GM19193 (cell line): Measurements from ENCODE around the gene GFI1.

Experiments used
- POLR2A ChIP-seq: IDR thresholded peaks from 4 replicates; pipeline ENCODE4 v1.6.1; 2011; ENCODE audit not compliant: insufficient read depth, insufficient read length; ENCODE audit errors: extremely low read depth

Gene GFI1

DNA sequence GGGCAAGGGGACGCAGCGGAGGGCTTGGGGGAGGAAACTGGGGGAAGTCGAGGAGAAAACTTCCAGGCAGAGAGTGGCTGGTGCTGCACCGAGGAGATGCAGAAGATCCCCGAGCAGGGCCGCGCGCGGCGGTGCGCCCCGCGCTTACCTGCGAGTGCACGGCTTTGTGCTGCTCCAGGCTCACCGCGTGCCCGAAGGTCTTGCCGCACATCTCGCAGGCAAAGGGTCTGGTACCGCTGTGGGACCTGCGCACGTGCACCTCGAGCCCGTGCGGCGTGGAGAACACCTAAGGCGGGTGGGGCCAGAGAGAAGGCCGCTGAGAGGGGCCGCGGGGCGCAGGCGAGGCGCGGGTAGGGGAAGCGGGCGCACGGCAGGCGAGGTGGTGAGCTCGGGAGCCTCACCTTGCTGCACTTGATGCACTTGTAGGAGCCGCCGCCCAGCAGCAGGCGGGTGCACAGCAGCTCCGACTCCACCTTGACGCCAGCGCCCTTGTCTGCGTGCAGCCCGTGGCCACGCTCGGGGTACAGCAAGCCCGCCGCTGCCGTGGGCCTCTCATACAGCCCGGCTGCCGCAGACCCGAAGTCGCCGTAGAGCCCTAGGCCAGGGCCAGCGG lies 6.4 kb downstream of the GFI1 start:
- no peak for TF ChIP-seq POLR2A

DNA sequence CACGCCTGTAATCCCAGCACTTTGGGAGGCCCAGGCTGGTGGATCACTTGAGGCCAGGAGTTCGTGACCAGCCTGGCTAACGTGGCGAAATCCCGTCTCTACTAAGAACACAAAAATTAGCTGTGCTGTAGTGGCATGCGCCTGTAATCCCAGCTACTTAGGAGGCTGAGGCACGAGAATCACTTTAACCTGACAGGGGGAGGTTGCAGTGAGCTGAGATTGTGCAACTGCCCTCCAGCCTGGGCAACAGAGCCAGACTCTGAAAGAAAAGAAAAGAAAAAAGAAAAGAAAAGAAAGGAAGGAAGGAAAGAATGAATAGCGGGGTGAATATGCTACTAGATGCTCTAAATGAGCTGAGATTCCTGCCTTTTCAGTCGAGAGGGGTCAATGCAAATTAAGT lies 7.1 kb downstream of the GFI1 start:
- TF ChIP-seq POLR2A = no peak

DNA sequence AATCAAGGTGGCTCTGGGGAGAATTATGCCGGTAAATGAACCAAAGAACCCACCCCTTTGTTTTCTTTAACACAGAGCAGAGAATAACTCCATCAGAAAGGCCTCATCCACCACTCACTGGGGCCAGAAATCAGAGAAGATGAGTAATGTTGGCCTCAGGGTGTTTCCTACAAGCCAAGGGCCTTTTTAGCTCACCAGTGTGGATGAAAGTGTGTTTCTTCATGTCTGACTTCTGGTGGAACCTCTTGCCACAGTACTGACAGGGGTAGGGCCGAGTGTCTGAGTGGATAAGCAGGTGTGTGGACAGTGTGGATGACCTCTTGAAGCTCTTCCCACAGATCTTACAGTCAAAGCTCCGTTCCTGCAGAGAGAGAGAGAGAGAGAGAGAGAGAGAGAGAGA lies 8.3 kb downstream of the GFI1 start:
- TF ChIP-seq POLR2A = no peak

DNA sequence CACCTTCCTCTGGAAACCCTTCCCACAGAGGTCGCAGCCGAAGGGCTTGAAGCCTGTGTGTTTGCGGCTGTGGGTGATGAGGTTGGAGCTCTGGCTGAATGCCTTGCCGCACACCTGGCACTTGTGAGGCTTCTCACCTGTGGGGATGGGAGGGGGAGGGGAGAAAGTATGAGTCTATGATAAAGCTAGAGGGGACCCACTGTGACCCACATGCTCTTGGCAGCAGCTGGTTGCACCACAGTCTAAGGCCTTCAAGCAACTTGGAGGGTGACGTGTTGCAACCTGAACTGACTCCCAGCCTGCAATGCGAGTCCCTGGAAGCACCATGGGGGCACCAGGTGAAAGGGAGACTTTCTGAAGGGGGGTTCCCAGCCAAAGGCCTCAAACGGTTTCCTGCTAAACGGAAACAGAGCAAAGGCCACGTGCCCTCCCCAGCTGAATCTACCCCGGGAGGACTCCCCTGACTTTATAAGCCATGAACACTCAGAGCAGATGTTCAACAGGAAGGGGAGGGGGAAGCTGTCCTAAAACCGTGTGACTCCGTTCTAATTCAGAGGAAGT lies 10.6 kb downstream of the GFI1 start:
- TF ChIP-seq POLR2A = no peak

DNA sequence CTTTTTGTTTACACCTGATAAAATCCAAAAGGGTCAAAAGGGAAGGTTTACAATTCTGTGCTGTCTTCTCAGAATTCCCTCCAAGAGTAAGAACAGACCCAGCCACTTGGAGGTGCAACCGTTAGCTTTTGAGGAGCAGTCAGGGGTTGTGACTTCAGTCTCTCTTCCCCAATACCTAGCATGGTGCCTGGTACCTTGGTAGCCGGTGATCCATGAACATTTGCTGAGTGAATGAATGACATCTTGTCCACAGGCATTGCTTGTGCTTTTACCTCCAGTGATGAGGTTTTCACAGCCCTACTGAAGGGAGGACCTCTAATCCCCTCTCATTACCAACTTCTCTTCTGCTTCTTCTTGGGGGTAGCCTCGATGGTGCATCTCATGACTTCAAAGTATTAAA lies 11.7 kb downstream of the GFI1 start:
- TF ChIP-seq POLR2A = no peak

DNA sequence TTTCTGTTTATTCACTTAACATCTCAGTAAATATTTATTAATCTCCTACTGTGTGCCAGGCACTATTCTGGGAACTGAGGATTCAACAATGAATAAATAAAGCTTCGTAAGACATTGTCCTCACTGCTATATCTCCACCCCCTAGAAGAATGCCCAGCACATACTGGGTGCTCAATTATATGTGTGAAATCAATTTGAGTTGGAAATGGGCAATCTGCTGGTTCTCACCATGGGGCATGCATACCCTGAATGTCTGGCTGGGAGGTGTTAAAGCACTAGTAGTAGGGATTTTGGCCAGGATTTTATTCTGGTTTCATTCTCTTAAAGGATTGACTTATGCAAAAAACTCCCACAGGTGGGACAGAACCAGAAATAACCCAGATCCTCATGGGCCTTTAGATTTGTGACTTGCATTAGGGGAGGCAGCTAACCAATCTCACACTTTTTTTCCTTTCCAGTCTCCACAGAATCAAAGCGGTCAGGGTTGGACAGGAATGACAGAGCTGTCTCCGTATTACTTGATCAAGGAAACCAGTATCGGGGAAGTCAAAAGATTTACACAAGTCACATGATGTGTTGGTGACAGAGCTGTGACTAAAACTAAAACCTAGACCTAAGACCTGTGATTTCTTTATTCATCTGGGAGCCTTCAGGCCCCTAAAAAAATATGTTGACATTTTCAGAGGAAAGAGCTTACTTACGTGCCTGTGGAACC lies 12.8 kb downstream of the GFI1 start:
- peak; percentile 26 for TF ChIP-seq POLR2A

DNA sequence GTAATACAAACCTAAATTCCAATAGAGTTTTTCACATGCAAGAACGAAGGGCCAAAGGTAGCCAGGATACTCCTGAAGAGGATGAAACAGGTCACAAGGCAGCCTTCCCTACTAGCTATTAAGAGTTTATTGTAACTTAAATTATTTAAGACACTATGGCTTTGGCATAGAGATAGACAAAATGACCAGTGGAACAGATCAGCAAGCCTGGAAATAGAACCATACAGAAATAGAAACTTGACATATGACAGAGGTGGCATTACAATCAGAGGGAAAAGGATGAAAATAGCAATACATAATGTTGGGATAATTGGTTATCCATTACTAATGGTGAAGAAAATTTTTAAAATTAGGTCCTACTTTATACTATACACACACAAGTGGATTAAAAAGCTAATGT lies 16.5 kb downstream of the GFI1 start:
- TF ChIP-seq POLR2A = no peak

DNA sequence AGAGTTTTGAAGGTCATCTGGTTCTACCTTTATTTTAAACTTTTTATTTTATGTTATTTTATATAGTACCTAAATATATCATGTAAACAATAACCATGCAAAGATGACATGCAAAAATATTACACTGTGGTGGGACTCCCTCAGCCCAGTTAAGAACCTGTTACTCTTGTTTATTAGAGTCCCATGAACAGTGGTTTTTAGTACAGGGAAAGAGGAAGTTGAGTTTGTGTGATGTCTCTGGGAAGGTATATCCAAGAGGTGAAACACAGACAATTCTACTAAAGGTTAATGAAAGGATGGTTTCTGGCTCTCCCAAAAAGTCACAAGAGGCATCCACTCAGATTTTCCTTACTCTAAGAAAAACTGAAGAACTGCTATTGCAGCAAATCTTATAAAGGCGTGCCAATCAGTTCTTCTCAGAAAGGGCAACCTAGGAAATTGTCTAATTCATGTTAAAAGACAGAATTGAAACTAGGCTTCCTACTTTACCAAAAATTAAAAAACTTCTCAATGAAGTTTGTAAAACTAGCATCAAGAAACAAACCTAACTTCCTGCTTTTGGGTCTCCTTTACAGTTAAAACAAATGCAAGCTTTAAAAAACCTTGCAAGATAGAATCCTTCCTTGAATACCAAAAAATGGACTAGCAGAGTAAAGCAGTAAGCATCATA lies 19.9 kb downstream of the GFI1 start:
- TF ChIP-seq POLR2A = no peak

DNA sequence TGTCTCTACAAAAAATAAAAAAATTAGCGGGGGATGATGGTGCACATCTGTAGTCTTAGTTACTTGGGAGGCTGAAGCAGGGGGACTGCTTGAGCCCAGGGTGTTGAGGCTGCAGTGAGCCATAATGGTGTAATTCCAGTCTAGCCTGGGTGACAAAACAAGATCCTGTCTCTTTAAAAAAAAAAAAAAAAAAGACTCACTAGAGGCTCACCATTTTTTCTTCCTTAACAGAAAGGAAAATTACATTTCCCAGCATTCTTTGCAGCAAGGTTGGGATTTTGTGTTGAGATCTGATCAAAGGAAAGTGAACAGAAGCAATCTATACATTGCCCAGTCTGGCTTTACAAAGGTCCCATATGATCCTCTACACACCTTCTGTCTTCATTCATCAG lies 21.5 kb downstream of the GFI1 start:
- no peak for TF ChIP-seq POLR2A

DNA sequence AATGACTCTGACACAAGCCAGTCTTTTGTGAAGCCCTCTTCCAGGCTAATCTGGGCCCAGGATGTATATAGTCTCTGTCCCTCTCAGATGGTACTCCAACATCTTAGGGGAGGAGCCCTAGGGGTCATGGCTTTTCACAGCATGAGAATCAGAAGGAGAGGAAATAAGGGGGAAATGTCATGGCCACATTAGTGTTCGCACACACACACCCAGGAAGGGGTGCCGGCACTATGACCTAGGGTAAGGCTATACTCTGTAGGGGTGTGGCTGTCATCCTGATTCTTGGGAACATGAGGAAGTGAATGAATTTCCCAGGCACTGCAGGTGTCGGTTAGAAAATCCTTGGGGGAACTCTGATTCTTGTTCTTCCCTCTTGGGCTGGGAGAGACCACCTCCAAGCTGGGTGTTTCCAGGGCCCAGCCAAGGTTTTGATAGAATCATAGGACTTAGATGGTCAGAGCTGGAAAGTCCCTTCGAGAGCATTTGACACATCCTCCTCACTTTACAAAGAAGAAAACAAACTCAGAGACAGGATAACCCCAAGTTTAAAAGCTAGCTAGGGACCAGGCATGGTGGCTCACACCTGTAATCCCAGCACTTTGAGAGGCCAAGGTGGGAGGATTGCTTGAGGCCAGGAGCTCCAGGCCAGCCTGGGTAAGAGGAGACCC lies 22.0 kb downstream of the GFI1 start:
- TF ChIP-seq POLR2A = no peak

DNA sequence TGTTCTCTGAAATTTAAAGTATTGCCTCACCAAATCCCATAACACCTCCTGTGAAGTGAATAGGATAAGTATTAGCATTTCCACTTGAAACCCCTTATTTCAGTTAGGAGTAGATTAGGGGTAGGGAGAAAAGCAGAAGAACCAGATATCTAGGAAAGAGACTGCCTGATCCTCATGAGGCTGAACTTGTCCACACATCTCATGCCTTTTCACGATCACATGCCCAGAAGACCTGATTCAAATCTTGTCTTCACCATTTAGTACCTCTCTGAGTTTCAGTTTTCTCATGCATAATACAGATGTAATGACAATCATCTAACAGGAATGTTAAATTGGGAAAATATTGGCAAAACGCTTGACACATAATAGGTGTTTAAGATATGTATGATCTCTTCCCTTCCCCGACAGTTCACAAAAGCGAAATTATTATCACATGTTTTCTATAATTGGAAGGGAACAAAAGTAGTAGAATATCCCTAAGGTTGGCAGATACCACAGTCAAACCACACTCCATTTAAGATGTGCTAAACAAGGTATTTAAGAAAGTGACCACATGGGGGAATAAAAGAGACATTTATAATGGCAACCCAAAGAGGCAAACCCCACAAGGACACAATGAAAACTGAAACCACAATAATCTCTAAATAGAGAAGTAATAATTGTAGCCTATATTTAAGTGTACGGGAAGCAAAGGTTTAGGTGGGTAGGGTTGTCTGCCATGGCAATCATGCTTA lies 25.2 kb downstream of the GFI1 start:
- no peak for TF ChIP-seq POLR2A

DNA sequence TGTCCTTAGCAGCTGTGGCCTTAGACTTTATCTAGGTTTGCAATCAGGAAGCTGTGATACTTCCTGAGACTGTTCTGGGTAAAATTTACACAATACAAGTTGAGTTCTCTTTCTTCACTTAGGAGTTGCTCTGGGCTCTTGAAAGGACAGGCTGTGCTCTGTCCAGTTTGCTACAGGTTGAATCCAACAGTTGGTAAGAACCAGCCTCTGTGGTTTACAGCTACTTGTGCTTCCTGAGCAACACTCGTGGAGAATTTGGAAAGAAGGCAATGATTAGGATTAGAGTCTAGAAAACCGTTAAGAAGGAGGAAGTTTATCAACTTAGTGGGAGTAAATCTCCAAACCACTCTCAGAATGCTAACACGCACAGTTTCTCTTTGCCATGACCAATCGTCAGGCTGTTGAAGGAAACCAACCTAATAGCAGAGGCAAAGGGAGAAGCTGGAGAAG lies 26.8 kb downstream of the GFI1 start:
- TF ChIP-seq POLR2A = no peak

DNA sequence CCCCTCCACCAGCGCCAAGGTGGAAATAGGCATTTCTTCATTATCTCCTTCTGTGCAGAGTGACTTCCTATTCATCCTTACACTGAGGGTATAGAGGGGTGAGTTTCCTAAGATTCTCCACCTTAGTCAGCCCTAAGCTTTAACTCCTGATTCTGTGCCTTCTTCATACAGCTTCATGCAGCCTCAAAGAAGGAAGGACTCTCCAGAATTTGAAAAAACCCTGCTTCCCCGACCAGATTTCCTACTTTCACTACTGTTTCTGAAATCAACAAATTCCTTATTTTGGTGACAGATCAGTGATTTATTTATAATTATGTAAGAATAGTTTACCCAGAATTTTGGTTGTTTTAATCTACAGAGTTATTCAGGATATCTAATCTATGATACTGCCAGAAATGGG lies 28.6 kb downstream of the GFI1 start:
- TF ChIP-seq POLR2A = no peak

DNA sequence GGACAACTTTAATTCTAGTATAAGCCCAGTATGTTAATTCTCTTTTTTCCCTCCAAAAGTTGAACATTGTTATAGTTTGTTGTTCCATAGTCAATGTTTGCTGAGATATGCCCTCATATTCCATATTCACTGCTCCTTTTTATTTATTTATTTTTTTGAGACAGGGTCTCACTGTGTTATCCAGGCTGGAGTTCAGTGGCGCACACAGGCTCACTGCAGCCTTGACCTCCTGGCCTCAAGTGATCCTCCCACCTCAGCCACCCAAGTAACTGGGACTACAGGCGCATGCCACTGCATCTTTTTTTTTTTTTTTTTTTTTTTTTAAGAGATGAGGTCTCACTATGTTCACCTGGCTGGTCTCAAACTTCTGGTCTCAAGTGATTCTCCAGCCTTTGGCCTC lies 38.7 kb downstream of the GFI1 start:
- TF ChIP-seq POLR2A = no peak
